HG02588 (cell line): Measurements from ENCODE around the gene NCAM2.

ENCODE experiments used
- ATAC-seq: cut with Tn5 transposase; IDR thresholded peaks from one replicate; pipeline ENCODE4 v1.9.1; 2021; ENCODE audit warnings: mild to moderate bottlenecking, moderate library complexity; ENCODE audit not compliant: unreplicated experiment

NCAM2 gene

GRCh38 chr21:21025742-21026141 is 27.5 kb downstream of the NCAM2 start:
- ATAC-seq = no peak

DNA sequence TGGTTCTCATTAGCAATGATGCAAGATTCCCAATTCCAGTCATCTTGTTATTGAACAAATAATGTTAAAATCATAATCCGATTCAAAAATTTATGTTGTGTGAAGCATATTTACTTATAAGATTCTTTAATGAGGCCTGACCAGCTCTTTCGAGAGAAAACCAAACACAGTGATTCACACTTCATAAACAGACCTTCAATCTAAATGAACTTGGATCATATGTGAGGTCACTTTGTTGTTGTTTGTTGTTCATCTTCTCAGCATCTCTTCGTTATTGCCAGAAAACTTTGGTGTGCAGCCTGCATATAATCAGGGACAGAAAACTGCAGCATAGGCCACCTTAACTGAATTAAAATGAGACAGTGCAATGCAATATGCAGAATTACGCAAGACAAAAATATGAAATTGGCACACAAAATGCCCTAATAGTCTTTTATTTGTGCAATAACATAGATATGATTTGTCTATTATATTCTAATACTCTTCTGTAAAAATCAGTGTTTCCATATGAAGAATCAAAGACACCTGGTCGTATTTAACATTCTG is 30.1 kb downstream of the NCAM2 start:
- no peak for ATAC-seq

GRCh38 chr21:21029164-21029563 is 31.0 kb downstream of the NCAM2 start:
- no peak for ATAC-seq

DNA sequence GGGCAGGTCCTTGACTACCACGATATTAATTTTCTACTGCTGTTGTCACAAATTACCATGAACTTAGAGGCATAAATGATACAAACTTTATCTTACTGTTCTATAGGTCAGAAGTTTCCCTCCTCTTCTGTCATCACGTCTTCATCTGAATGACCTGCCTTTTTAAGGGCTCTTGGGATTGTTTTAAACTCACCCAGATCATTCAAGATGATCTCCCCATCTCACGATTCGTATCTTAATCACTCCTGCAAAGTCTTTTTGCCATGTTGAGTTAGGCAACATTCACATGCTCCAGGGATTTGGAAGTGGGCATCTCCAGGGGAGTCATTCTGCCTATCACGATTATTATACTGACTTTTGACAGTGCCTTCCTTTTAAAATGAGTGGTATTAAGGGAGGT is 32.1 kb downstream of the NCAM2 start:
- ATAC-seq = no peak

DNA sequence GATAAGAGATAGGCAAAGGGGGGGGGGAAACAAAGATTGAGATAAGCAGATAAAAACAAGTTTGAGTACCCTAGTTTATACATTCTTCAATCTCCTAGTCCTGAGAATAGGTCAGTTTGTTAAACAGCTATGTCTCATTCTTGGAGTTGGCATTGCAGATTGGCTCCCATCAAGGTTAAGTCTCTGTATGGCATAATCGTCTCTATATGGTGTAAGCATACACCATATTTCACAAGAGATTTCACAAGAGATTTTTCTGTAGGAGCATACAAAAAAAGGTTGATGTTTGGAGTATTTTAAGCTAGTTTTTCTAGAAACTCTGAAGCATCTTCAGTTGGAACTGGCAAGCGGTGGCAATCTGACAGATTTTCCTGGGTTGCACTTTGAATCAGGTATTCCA is 35.8 kb downstream of the NCAM2 start:
- no peak for ATAC-seq

GRCh38 chr21:21039624-21040170 is 41.5 kb downstream of the NCAM2 start:
- ATAC-seq = no peak

- ATAC-seq = no peak
Measured at GRCh38 chr21:21045518-21045917, 47.3 kb downstream of the NCAM2 start.

- no peak for ATAC-seq
Measured at GRCh38 chr21:21046063-21046462, 47.9 kb downstream of the NCAM2 start.

DNA sequence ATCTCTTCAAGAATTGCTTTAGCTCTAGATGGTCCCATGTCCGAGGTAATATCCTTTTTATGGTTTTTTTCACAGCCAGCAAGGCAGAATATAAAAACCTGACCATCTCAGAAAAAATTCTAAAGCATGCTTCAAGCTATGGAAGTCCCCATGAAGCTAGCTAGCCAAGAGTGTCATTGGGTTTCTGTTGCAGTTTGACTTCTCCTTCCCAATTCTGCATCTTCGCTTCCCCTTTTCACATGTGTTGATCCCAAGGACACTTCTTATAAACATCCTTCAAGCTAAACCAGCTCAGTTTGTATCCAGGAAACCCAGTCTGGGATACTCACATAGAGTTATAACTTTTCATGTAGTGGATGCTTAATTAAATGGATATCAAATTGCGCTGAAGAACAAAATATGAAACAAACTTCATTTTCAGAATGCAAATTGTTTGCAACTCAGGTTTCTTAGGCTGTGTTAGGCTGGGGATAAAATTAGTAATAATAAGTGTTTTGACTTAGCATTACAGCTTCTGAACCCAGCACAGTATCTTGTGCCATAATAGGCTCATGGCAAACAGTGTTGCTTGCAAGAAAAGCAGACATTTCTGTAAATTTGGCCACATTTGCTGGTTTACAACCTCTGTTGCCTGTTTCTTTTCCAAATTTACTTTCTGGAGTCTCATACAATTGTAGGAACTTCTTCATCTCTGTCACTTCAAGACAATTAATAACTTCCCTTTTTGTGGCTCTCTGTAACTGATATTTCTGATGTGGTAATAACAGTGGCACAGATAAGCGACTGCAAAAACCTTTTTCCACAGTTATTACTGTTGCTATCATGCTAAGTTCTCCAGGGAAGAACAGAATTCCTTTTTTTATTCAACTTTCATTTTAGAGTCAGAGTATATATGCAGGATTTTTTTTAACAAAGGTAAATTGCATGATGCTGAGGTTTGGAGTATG is 53.2 kb downstream of the NCAM2 start:
- ATAC-seq = no peak

- no peak for ATAC-seq
Measured at GRCh38 chr21:21052672-21053071, 54.5 kb downstream of the NCAM2 start.

GRCh38 chr21:21057349-21058062 is 59.3 kb downstream of the NCAM2 start:
- ATAC-seq = no peak

DNA sequence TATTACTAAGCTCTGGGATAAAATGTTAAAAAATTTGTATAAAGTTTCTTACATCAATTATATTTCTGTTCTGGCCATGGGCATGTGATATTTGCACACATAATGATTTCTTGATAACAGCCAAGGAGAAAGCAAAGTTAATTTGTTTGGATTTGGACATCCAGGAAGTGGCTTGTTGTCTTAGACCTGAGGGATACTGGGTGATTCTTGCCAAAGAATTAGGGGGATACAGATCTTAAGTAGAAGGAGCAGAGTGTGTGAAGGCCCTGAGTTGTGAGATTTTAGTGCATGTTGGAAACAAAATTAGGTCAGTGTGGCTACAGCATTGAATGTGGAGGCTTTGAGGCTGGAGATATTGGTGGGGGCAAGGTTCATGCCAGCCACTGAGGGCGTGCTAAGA is 65.6 kb downstream of the NCAM2 start:
- no peak for ATAC-seq

DNA sequence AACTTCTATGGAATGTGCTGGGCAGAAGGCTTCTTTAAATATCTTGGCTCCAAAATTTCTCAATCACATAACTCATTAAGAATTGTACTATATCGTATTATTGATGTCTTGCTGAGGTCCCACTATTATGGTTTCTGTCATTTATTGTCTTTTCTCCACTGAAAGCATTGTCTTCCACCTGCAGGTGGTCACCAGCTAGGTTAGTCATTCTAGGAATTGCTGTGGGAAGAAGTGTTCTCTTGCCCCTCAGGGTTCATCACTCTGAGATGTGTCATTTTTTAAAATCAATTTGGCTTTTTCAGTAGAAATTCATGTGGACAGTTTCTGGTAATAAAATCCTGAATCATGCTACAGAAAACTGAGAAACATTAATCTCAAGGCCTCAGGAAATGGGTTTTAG is 66.1 kb downstream of the NCAM2 start:
- no peak for ATAC-seq

GRCh38 chr21:21067375-21067774 is 69.2 kb downstream of the NCAM2 start:
- ATAC-seq = no peak

GRCh38 chr21:21074305-21074704 is 76.1 kb downstream of the NCAM2 start:
- no peak for ATAC-seq

GRCh38 chr21:21076051-21076450 is 77.8 kb downstream of the NCAM2 start:
- no peak for ATAC-seq

GRCh38 chr21:21076491-21076890 is 78.3 kb downstream of the NCAM2 start:
- ATAC-seq = no peak

- ATAC-seq = no peak
Measured at GRCh38 chr21:21079646-21080045, 81.4 kb downstream of the NCAM2 start.

DNA sequence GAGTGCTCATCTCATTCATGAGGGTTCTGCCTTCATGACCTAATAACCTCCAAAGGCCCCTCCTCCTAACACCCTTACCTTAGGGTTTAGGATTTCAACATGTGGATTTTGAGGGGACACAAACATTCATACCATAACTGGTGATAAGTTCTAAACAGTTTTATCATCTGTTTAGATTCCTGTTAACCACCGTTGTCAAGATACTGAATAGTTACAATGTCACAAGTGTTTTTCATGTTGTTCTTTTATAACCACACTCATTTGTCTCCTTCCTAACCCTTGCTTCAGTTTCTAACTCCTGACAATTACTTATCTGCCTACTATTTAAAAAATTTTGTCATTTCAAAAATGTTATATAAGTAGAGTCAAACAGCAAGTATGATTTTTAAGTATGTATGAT is 86.0 kb downstream of the NCAM2 start:
- no peak for ATAC-seq

DNA sequence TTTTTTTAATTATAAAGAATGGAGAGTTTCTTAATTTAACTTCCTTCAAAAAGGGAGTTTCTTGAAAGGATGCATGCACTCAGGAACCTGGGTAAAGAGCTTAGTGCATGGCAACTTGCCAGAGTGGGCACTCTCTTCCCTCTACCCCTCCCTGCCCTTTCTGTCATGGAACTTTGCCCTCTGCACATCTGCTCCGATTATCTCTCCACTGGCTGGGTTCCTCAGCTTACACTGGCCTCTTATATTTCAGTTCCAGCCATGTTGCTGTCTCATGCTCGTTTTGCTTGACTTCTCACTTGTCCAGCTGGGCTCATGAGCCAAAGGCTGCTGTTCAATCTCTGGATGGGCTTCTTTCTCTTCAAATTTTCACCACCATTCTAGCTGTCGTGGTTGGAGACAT is 87.0 kb downstream of the NCAM2 start:
- ATAC-seq = no peak

GRCh38 chr21:21096956-21097355 is 98.7 kb downstream of the NCAM2 start:
- no peak for ATAC-seq

DNA sequence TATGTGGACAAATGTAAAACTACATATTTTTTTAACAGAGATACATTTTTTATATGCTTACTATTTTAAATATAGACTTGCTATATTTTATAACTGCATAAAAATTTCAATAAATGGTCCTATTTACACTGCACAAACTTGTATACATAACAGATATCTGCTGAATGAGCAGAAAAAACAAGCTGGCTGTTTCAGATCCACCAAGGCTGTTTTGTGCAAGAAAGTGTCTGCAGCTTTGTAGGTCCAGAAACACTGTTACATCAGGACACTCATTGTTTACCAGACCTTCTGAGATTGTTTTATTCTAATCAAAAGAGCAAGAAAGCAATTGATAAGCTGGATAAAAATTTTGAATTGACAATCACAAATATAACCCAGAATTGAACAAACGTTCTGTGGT is 99.3 kb downstream of the NCAM2 start:
- ATAC-seq = no peak
